GM19372 (cell line): ENCODE measurements around the gene ST6GALNAC4.

Experiments
- ATAC-seq: cut with Tn5 transposase; IDR thresholded peaks from one replicate; pipeline ENCODE4 v1.9.1; 2021; ENCODE audit warnings: mild to moderate bottlenecking, low read depth, moderate library complexity; ENCODE audit not compliant: unreplicated experiment

The ST6GALNAC4 gene

GRCh38 chr9:127931092-127931881 is 14.4 kb upstream of the ST6GALNAC4 start:
- ATAC-seq, result peak; percentile 42

GRCh38 chr9:127930231-127931091 is 13.6 kb upstream of the ST6GALNAC4 start, which contains the start of gene PIP5KL1:
TSS of gene PIP5KL1 (minus strand) at chr9:127930777. CDS start at chr9:127930752, 25 bp downstream.
- ATAC-seq, result peak; percentile 82

- no peak for ATAC-seq
These were observed 12.8 kb upstream of the ST6GALNAC4 start for GRCh38 chr9:127929625-127929979.

- ATAC-seq, result no peak
These were observed 12.1 kb upstream of the ST6GALNAC4 start for GRCh38 chr9:127928676-127929624.

GRCh38 chr9:127927988-127928675 is 11.3 kb upstream of the ST6GALNAC4 start:
- no peak for ATAC-seq

GRCh38 chr9:127927201-127927987 is 10.6 kb upstream of the ST6GALNAC4 start:
- no peak for ATAC-seq

- no peak for ATAC-seq
These were observed 10.0 kb upstream of the ST6GALNAC4 start for GRCh38 chr9:127926906-127927200.

- ATAC-seq, result no peak
These were observed 9.4 kb upstream of the ST6GALNAC4 start for GRCh38 chr9:127925959-127926905.

- ATAC-seq, result no peak
These were observed 8.0 kb upstream of the ST6GALNAC4 start for GRCh38 chr9:127924736-127925444.

GRCh38 chr9:127923771-127924170 is 6.9 kb upstream of the ST6GALNAC4 start:
- ATAC-seq, result no peak

GRCh38 chr9:127923046-127923445 is 6.2 kb upstream of the ST6GALNAC4 start:
- ATAC-seq, result no peak

- ATAC-seq, result no peak
These were observed 4.8 kb upstream of the ST6GALNAC4 start for GRCh38 chr9:127921557-127922120.

- no peak for ATAC-seq
These were observed 4.0 kb upstream of the ST6GALNAC4 start for GRCh38 chr9:127920794-127921193.

- no peak for ATAC-seq
These were observed 2.5 kb upstream of the ST6GALNAC4 start for GRCh38 chr9:127919253-127919815.

- ATAC-seq, result no peak
These were observed 1.6 kb upstream of the ST6GALNAC4 start for GRCh38 chr9:127918183-127919107.

GRCh38 chr9:127917603-127918002 is 762 bp upstream of the ST6GALNAC4 start:
- ATAC-seq, result no peak
